ENCODE data around the gene ZFAND5. TPM values are rescaled to one million over a fixed set of nuclear protein-coding genes. Genes with fewer than 3 reads are reported as not detected.

Gene ZFAND5
- total RNA-seq, 1 experiment from 2014 or later, result 84.1 TPM

- DNase-seq, result no peak
- ChIA-PET CTCF (no interaction called here), POLR2A (ENCODE audit: unreplicated experiment) (no interaction called here)
- no peaks in the 10 kb centered on the region for H3F3A ChIP-seq (ENCODE audit: low read length, unreplicated experiment)
- H3K27ac ChIP-seq (ENCODE audit: low read length), result no peak overlapping the region
- no peaks in the 10 kb centered on the region for H3K9me3 ChIP-seq (ENCODE audit: low read length)
- no peak for ATAC-seq
- no peaks in the 10 kb centered on the region for H4K20me1 ChIP-seq (ENCODE audit: low read length)
- TF ChIP-seq EZH2 (IDR thresholded peaks at IDR 0.05; ENCODE audit: low read length, unreplicated experiment) (no peak), EZH2phosphoT487 (IDR thresholded peaks at IDR 0.05; ENCODE audit: borderline replicate concordance, low read length) (no peak), CTCF (conservative IDR thresholded peaks at IDR 0.05; ENCODE audit: low read depth, low read length) (no peak)
- no peak overlapping the region for H3K4me2 ChIP-seq (ENCODE audit: low read length)
- no peaks in the 10 kb centered on the region for H3K9me2 ChIP-seq (replicated peaks; ENCODE audit: low read length)
- no peaks in the 10 kb centered on the region for H3K4me1 ChIP-seq (ENCODE audit: insufficient read depth, low read length)
- H3K4me3 ChIP-seq (ENCODE audit: low read length), result no peak overlapping the region
- no peaks in the 10 kb centered on the region for H3K79me2 ChIP-seq (ENCODE audit: low read length)
- H3K27me3 ChIP-seq (ENCODE audit: low read length), result no peaks in the 10 kb centered on the region
- no TSS peak for BruUV-seq (replicated peaks)
- H3K9ac ChIP-seq (ENCODE audit: low read length), result no peak overlapping the region
- H2AFZ ChIP-seq (ENCODE audit: low read length), result no peak overlapping the region
- intact Hi-C loops (cut with micrococcal nuclease), result no loop called here
- no peaks in the 10 kb centered on the region for H3K36me3 ChIP-seq (ENCODE audit: low read depth, low read length)
Measured at GRCh38 chr9:72327631-72328030, 37.4 kb downstream of the ZFAND5 start.

GRCh38 chr9:72326641-72327040 lies 38.4 kb downstream of the ZFAND5 start:
- DNase-seq (no peak), ATAC-seq (no peak)
- intact Hi-C loops (cut with micrococcal nuclease), result no loop called here
- H3K9me2 ChIP-seq (replicated peaks; ENCODE audit: low read length), result no peaks in the 10 kb centered on the region
- ChIA-PET CTCF (no interaction called here), POLR2A (ENCODE audit: unreplicated experiment) (no interaction called here)
- H3K4me3 ChIP-seq (ENCODE audit: low read length), result no peak overlapping the region
- no peaks in the 10 kb centered on the region for H3K4me1 ChIP-seq (ENCODE audit: insufficient read depth, low read length)
- no peaks in the 10 kb centered on the region for H3K79me2 ChIP-seq (ENCODE audit: low read length)
- no peak overlapping the region for H2AFZ ChIP-seq (ENCODE audit: low read length)
- H3K9ac ChIP-seq (ENCODE audit: low read length), result no peak overlapping the region
- TF ChIP-seq EZH2 (IDR thresholded peaks at IDR 0.05; ENCODE audit: low read length, unreplicated experiment) (no peak), EZH2phosphoT487 (IDR thresholded peaks at IDR 0.05; ENCODE audit: borderline replicate concordance, low read length) (no peak), CTCF (conservative IDR thresholded peaks at IDR 0.05; ENCODE audit: low read depth, low read length) (no peak)
- H3K4me2 ChIP-seq (ENCODE audit: low read length), result no peak overlapping the region
- H3K27me3 ChIP-seq (ENCODE audit: low read length), result no peaks in the 10 kb centered on the region
- no peaks in the 10 kb centered on the region for H4K20me1 ChIP-seq (ENCODE audit: low read length)
- BruUV-seq (replicated peaks), result no TSS peak
- H3K27ac ChIP-seq (ENCODE audit: low read length), result no peak overlapping the region
- H3K36me3 ChIP-seq (ENCODE audit: low read depth, low read length), result no peaks in the 10 kb centered on the region
- H3F3A ChIP-seq (ENCODE audit: low read length, unreplicated experiment), result no peaks in the 10 kb centered on the region
- no peaks in the 10 kb centered on the region for H3K9me3 ChIP-seq (ENCODE audit: low read length)

- H3K36me3 ChIP-seq (ENCODE audit: low read depth, low read length), result no peaks in the 10 kb centered on the region
- no peak overlapping the region for H3K4me2 ChIP-seq (ENCODE audit: low read length)
- H3K27me3 ChIP-seq (ENCODE audit: low read length), result no peaks in the 10 kb centered on the region
- no peak overlapping the region for H3K27ac ChIP-seq (ENCODE audit: low read length)
- no peak overlapping the region for H3K4me3 ChIP-seq (ENCODE audit: low read length)
- ATAC-seq (no peak), DNase-seq (no peak)
- no peaks in the 10 kb centered on the region for H3F3A ChIP-seq (ENCODE audit: low read length, unreplicated experiment)
- H3K9ac ChIP-seq (ENCODE audit: low read length), result no peak overlapping the region
- no peaks in the 10 kb centered on the region for H3K9me3 ChIP-seq (ENCODE audit: low read length)
- H3K4me1 ChIP-seq (ENCODE audit: insufficient read depth, low read length), result no peaks in the 10 kb centered on the region
- intact Hi-C loops (cut with micrococcal nuclease), result no loop called here
- no peak for TF ChIP-seq EZH2phosphoT487 (IDR thresholded peaks at IDR 0.05; ENCODE audit: borderline replicate concordance, low read length)
- TF ChIP-seq EZH2 (IDR thresholded peaks at IDR 0.05; ENCODE audit: low read length, unreplicated experiment), result no peak
- no peak for TF ChIP-seq CTCF (conservative IDR thresholded peaks at IDR 0.05; ENCODE audit: low read depth, low read length)
- ChIA-PET CTCF (no interaction called here), POLR2A (ENCODE audit: unreplicated experiment) (no interaction called here)
- H3K79me2 ChIP-seq (ENCODE audit: low read length), result no peaks in the 10 kb centered on the region
- no peak overlapping the region for H2AFZ ChIP-seq (ENCODE audit: low read length)
- no peaks in the 10 kb centered on the region for H4K20me1 ChIP-seq (ENCODE audit: low read length)
- BruUV-seq (replicated peaks), result no TSS peak
- H3K9me2 ChIP-seq (replicated peaks; ENCODE audit: low read length), result no peaks in the 10 kb centered on the region
Measured at GRCh38 chr9:72324974-72325373, 40.0 kb downstream of the ZFAND5 start.

Data from PC-3 (cell line).